AG08395 (cell line): ENCODE data around the gene MRPS27.

ENCODE experiments used
- DNase-seq: peaks from one replicate; pipeline ENCODE4 v3.0.0; 2012; ENCODE audit warnings: mixed read lengths, low spot score

The MRPS27 gene

DNA sequence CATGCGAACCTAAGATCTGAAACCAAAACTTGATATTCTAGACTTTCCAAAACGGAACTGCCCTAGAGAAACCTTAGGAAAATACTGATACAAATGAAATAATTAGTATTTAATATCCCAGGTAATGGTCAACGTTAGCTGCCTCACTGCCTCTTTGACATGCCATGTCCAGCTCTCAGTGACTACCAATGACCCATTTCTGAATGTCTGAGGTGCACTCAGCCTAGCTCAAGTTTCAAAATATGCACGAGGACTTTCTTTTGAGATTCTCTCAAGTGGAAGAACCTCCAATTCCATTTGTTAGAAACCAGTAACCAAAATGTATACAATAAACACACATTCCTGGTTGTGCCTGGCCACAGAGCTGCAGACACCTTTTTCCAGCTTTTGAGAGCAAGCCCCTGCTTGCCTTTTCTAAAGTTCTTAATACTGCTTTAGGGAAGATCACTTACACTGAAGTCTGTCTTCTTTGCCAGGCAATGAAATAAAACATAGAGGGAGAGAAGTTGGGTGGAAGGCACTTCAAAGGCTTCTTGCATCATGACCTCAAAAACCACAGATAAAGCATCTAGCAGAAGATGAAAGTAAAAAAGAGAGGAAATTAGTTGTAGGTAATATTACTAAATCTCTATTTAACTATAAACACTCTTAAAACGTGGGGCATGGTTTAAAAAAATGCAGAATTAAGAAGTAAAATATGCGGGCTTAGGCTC is 87.9 kb downstream of the MRPS27 start:
- no peak for DNase-seq

DNA sequence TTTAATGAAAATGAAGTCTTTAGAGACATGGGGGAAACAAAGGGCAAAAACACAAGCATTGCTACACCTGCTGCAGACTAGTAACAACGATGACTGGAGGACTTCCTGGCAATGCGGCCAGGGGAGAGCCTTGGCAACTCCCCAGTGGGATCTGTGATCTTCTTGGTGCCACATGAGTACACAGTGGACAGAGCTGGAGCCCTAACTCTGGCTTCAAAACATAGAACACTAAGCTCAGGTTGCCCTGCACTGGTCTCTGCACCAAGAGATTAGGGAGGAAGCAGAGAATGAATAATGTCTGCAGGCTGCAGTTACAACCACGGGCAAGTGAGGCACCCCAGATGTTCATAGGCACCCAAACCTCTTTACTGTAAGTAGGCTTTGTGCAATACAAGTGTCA is 91.1 kb downstream of the MRPS27 start:
- no peak for DNase-seq

DNA sequence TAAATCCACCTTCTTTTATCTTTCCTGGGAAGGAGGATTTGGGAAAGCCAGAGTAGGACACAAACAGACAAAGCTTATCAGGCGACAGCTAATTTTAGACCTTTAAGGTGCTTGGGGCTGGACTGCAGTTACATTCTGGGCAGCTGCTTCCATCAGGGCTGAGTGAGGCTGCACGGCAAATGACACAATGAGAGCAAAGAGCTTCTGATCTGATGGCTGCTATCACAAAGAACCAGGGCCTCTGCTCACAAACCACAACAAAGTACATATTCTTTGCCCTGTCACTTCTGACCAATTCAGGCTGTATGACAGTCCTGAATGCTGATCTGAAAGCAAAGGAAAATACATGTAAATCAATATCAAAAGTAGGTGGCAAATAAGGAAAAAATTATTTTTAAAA is 93.1 kb downstream of the MRPS27 start:
- no peak for DNase-seq

DNA sequence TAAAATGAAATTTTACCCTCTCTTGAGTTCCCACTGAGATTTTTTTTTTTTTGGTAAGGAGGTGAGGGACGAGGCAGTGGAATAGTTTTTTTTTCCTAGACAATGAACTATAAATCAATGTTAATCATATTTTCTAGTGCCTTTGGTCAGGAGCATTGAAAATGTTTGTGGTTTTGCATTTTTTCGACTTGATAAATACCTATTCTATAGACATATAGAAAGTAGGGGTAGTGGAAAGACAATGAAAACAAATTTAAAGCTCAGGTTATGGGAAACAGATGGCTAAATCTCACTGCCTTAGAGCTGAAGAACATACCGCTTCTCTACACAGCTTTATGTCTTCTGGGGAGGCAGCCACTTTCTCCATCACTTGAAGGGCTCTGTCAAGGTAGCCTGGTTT is 94.3 kb downstream of the MRPS27 start:
- no peak for DNase-seq

DNA sequence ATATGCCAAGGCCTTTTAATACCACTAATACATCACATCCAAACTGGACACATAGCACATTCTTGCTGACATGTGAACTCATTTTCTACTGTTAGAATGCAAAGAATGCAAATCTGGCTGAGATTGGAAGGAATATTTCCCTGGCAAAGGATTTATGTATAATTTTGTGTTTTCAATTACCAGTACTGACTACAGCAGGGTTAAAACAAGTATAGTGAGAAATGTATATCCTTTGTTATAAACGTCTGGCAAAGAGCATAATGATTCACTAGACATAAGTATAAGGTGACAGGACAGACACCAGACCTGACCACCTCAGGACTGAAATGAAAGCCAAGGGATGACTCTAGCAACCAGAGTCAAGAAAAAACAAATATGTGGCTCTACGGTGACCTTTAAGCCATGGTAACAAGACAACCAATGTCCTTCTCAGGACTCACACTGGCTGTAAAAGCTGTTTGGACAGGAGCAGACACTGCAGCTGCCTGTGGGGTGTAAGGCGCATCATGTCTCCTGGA is 95.0 kb downstream of the MRPS27 start:
- DNase-seq = peak; percentile 56

DNA sequence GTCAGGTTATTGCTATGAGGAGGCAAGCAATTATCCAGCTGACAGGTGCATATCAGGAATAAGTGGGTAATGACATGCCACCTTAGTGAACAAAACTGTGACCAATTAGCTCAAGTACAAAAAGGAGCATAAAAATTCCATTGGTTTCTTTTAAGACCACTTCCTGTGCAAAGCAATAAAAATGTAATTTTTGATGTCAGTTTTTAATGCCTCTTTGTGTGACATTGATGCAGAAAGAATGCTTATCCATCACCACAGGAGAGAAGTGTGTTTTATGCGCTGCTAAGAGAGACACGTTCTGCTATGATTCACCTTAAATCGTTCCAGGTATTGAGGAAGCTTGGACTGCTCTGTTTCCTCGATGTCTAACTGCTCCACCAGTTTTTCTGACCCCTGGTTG is 96.7 kb downstream of the MRPS27 start:
- DNase-seq = no peak

DNA sequence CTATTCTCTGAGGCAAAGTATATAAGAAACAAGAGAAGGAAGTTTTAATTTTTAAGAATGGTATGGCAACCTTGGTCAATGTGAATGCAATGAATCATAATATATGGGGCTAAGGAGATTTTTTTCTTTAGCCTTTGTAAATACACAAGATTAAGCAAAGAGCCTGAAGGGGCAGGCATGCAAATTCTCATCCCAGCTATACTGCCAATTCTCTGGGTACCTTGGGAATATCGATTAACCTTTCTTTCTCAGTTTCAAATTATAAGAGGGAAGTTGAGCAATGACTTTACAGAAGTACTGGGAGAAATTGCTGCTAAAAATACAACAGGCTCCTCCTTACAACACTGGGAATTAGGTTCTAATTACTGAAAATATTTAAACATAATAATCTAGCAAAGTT is 97.5 kb downstream of the MRPS27 start:
- no peak for DNase-seq

DNA sequence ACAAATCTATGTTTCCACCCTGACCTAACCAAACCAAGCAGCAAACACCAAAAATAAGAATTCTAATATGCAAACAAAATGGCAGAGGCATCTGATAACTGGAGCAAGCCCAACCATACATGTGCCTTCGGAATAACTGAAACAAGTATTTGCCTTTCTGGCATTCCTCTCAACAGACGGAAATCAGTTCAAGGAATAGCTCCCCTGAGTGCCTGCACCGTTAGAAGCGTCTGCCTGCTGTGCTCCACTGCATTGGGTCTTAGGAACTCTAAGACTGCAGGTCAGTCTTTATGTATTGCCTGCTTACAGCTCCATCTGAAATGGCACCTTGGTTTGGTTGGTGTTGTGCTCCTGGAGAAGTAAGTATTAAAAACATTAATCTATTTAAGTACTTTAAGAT is 98.5 kb downstream of the MRPS27 start:
- no peak for DNase-seq

DNA sequence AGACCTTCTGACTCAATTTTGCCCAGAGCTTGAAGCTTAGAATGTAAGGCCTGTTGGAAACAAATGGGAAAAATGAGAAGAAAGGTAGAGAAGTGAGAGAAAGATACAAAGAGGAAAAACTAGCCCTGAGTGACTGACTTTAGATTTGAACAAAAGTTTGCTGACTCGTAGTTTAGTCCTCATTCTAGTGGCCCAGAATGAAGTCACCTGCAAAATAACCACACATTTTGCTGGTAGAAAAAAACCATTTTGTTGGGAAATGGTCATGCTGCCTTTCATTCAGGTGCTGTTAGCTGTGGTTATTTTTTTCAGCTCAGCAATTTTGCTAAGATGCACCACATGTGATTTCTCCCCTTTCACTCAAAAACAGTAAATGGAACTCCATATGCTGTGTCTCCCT is 98.9 kb downstream of the MRPS27 start:
- DNase-seq = no peak

DNA sequence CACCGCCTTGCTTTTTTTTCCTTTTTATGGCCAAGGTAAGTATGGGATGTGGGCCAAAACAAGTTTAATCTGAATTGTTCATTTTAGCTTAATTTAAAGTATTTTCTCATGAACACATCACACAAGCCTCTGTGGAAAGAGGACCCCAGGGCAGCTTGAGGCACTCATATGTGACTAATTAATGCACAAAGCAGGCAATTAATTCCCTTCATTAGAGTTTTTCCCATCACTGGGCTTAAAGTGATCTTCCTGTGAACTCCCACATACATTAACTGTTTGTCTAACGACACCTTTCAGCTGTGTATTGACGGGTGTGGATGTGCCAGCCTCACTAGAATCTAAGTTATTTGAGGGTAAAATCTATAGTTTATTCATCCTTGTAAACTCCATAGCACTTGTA is 103.3 kb downstream of the MRPS27 start:
- no peak for DNase-seq

DNA sequence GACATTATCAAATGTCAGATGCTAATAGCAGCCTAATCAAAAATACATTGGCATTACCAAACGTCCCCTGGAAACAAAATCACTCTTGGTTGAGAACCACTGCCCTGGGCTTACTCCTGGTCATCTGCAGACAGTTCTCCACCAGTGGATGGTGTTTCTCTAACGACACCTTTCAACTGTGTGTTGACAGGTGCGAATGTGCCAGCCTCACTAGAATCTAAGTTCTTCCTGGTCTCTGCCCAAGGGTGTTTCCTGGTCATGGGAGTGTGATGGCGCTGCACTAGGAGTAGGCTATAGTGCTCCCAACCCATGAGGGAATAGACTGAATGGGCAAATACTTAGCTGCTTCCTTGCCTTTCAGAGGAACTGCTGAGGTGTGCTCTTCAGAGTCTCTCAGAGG is 105.9 kb downstream of the MRPS27 start:
- DNase-seq = no peak

DNA sequence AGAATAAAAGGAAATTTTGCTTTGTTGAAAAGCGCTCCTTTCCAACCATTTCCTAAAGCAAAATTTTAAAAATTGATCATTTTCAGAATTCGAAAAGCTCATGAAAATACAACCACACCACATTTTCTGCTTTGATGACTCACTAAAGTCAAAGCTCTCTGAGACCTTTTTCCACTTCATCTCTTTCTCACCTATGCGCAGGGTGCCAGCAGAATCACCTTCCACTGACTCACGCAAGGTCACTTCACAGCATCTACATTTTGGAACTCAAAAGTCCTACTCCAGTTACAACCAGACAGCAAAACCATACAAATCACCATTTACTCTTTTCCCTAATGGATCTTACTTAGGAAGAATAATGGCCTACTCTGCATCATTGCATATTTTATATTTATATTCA is 106.6 kb downstream of the MRPS27 start:
- DNase-seq = no peak

DNA sequence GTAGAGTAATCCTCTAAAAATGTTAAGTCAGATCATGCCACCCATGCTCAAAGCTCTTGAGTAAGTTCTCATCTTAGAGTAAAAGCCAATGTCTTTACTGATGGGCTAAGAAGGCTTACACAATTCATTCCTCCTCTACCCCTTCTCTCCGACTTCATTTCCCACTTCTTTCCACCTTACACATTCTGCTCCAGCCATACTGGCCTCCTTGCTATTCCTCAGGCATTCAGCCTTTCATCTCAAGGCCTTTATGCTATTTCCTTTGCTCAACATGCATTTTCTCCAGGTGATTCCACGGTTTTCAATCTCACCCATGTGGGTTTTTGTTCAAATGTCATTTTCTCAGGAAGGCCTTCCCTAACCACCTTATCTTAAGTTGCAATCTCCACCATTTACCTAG is 107.9 kb downstream of the MRPS27 start:
- no peak for DNase-seq

DNA sequence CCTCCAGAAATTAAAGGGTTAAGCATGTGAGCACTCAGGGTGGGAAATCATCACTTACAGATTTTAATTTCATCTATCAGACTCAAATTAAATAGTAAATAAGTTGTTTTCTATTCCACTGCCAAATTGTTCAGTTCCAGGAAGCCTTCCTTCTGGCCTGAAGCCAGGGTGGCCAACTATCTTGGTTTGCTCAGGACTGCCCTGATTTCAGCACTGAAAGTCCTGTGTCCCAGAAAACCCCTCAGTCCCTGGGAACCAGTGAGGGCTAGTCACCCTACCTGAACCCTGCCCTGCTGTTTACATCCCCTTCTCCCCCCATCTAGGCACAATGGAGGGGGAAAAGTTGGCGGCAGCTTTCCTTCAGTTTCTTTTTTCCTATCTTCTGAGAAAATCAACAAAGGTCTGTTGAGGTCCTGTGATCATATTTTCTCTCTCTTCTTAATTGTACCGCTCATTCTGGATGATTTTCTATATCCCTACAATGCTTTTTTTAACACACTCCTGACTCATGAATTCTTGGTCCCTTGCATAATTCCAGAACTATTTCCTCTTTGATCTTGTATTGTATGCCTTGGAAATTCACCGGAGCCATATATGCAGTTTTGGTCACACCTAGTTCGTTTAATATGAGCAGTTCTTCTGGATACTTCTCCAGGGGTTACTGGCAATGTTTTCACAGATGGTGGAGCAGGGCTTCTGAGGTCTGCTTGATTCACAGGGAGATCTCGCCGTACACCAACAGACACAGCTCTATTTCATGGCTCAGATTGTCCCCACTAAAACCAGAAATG is 109.0 kb downstream of the MRPS27 start:
- peak; percentile 69 for DNase-seq

DNA sequence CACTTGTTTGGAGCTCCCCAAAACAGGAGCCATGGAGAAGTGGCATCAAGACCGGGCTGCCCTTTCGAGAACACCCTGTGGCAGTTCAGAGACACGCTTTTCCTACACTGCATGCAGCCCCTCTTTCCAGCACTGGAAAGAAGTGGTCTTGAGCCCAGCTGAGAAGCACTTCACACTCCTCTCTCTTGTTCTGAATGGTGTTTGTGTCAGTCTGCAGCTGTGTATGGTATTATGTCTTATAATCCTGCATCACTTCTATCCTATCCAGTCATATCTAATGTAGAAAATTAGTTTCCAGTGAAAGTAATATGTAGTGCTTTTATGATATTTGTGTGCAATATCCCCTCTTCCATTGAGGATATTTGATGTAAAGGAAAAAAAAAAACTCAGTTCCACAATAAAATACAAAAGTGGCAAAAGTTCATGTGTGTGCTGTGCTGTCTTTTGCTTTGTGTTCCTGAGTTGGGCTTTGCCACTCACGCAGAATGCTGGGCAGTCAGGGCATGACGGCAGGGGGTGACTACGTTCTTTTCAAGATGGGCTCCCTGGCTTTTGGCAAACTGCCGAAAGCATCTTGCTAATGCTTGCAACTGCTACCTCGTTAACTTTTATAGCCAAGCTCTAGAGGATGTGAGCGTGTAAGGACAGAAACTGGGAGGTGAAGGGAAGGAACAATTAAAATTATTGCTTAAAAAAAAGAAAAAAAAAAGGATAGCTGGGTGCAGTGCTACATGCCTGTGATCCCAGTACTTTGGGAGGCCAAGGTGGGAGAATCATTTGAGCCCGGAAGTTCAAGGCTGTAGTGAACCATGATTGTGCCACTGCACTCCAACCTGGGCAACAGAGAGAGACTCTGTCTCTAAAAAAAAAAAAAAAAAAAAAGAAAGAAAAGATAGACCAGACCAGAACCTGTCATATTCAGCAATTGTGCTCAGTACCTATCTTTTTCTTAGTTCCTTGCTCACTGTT is 110.6 kb downstream of the MRPS27 start:
- DNase-seq = no peak

DNA sequence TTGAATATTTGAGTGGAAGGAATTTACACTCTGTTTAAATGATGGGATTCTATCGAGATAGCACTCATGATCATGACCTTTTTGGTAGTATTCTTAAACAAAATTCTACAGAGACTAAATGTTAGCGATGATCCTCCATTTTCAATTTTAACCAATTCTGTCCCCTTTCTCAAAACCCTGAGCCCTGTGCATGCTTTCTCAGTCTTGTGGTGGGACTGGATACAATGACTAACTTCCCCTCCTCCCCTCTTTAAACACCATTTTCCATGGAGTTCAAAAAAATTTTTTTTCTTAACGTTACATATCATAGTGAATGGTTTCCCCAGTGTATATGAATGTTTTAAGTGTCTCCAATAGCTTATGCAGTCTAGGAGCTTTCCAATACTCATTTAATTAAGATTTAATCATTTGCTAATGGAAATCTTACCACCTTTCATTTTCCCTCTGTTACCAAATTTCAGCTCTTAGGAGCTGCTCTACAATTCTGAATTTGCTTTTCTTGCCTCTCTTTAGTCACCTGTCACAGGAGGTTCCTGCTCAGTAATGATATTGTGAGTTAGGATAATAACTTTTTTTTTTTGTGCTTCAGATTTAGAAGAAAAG is 111.6 kb downstream of the MRPS27 start:
- no peak for DNase-seq

DNA sequence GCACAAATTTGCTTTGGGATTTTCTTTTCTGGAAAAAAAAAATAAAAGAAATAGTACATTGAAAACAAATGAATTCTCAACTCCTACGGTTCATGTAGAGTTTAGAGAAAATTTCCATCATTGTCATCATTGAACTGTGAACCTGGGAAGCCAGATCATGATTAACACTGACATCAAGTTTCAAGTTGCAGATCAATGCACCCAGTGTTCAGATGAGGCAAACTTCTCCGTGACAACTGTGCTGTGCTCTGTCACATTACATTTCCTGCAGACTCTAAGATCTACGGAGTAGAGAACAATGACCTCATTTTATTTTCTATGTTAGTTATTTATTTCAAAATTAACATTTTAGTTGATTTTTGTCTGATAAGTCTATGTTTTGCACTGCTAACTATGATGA is 113.0 kb downstream of the MRPS27 start:
- DNase-seq = no peak

DNA sequence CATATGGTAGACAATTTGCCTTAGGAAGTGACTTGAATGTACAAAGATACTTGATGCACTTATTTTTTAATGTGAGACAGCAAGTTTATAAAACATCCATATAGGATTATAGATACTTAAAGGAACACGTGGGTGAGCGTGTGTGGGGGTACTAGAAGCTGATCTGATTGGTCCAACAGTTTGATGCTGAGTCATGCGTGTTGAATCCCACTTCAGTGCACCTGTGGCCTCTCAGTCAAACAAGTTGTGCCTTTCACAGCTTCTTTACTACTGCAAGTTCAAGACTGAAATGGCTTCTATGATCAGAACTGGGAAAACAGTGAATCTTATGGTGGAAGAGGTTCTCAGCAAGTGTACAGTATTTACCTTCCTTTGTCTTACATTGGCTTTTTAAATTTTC is 113.9 kb downstream of the MRPS27 start:
- DNase-seq = no peak

DNA sequence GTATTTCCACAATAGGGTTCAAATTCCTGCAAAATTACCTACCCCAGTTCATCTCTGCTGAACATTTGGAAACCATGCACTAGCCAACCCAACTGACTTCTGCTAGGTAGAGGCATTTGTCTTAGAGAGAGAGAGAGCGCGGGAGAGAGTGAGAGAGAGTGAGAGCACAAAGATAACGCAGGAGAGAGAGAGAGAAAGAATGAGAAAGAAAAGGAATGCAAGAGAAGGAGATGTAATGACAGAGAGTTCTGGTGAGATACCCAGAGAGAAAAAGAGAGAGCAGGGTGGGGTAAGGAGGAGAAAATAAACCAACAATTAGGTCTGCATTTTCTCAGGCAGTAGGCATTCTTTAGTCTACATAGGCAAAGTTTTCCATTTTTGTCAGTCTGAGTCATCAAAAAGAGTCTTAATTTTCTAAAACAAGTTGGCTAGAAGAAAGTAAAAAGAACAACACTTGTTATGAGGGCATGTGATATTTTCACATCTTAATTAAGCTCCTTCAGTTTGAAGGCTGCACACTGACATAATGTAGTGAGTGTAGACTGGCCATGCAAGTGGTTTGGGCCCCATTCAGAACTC is 114.5 kb downstream of the MRPS27 start:
- peak; percentile 28 for DNase-seq

DNA sequence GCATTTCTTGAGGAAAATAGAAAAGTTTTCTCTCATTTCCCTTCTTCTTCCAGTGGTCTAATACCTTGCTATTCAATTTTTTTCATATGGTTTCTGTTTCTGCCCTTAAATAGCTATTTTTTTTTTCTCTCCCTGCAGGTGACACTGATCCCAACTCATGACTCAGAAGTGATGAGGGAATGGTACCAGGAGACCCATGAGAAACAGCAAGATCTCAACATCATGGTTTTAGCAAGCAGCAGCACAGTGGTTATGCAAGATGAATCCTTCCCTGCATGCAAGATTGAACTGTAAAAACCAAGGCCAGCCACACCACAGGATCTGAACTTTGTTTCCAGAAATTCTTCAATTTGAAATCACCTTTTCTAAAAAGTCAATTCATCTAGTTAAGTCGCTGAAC is 115.1 kb downstream of the MRPS27 start:
- no peak for DNase-seq

DNA sequence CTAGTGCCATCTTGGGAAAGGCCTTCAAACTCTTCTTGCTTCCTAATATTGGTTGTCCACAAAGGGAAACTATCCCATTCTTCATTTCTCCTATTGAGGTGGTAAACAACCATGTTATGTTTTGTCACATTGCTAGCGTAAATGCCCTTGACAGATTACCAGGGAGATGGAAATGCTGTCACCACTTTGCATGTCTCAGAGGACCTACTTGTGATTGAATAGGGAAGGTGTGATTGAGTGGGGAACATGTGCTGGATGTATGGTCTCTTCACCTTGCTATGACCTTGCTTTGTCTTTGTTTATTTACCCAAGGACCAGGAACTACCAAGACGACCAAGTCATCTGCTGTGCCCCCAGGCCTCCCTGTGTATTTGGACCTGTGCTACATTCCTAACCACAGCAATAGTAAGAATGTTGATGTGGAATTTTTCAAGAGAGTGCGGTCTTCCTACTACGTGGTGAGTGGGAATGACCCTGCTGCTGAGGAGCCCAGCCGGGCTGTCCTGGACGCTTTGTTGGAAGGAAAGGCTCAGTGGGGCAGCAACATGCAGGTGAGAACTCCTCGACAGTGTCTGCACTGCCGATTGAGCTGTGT is 116.7 kb downstream of the MRPS27 start:
- no peak for DNase-seq
